ENCODE results near the gene DBR1. TPM values are rescaled to one million over a fixed set of nuclear protein-coding genes. Genes with fewer than 3 reads are reported as not detected.

The DBR1 gene
- polyA plus RNA-seq, 1 experiment: 6.0 TPM

DNA sequence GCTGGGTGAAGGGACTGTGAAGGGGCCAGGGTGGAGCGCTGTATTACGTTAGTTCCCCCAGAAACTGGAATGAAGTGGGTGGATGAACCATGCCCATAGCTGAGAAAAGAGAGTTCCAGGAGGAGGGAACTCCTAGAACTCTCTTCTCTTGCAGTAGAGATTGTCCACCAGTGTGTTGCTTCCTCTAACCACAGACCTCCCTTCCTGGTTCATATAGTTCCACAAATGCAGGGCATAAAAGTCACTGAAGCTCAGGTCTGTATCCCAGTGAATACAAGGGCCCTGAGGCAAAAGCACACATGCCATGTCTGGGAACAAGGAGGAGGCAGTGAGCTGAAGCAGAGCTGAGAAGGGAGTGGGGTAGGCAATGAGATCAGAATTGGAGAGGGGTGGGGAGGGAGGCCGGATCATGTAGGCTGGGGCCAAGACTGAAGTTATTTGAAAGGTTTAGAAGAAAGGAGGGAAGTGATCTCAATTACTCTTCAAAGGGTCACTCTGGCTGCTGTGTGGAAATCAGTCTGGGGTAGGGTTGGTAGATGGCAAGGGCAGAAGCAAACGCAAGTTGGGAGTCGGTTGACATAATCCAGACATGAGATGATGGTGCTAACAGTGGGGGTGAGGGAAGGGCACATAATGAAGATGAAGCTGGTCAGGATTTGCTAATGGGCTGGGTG is 49.0 kb downstream of the DBR1 start:
- Histone ChIP-seq H3K4me3 (ENCODE audit: low read depth, low read length) (no peak overlapping the region), H3K27me3 (ENCODE audit: control insufficient read depth, insufficient read depth, low read length) (no peaks in the 10 kb centered on the region), H3K36me3 (ENCODE audit: control insufficient read depth, insufficient read depth, low read length) (no peaks in the 10 kb centered on the region)
- DNase-seq (ENCODE audit: low read depth): no peak
- TF ChIP-seq, protein P1, sequence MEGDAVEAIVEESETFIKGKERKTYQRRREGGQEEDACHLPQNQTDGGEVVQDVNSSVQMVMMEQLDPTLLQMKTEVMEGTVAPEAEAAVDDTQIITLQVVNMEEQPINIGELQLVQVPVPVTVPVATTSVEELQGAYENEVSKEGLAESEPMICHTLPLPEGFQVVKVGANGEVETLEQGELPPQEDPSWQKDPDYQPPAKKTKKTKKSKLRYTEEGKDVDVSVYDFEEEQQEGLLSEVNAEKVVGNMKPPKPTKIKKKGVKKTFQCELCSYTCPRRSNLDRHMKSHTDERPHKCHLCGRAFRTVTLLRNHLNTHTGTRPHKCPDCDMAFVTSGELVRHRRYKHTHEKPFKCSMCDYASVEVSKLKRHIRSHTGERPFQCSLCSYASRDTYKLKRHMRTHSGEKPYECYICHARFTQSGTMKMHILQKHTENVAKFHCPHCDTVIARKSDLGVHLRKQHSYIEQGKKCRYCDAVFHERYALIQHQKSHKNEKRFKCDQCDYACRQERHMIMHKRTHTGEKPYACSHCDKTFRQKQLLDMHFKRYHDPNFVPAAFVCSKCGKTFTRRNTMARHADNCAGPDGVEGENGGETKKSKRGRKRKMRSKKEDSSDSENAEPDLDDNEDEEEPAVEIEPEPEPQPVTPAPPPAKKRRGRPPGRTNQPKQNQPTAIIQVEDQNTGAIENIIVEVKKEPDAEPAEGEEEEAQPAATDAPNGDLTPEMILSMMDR (IDR thresholded peaks at IDR 0.05; ENCODE audit: insufficient read depth, low read depth, low read length): no peak
- CTCF ChIA-PET: interaction anchor here (0.7 to 13.8 kb wide), 3 partner anchors 10 to 293 kb away, joined by 3 to 311 read pairs (median 7); partner anchors contain the start of gene DZIP1L
- POLR2A ChIA-PET: interaction anchor here (0.7 to 1.4 kb wide), 2 partner anchors 10 to 19 kb away, joined by 3 to 5 read pairs; partner anchors contain the start of gene DZIP1L

DNA sequence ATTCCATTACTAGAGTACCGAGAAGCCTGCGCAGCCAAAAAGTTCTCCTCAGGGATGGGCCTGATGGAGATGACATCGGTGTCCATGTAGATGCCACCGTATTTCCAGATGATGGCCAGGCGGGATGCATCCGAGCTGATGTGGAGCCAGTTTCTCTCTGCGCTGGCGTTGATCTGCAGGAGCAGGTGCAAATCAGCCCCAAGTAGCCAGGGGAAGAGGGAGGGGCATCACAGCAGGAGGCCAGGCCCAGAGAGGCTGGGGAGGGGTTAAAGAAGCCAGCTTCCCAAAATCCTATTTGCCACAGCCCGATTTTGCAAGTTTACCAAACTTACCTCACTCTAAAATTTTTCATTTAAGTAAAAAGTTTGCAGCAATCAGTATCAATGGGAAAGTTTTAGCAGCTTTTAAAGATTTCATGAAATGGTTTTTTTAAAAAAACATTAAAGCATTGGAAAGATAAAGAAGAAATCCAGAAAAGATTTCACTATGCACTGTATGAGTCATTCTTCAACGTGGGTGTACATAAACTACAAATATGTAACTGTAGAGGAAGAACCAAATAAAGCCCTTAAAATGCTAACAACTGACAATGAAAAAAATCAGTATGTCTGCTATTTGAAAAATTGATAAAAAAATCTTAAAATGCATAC is 49.9 kb downstream of the DBR1 start:
- no peaks in the 10 kb centered on the region for H3K27me3 ChIP-seq (ENCODE audit: control insufficient read depth, insufficient read depth, low read length)
- no peak for DNase-seq (ENCODE audit: low read depth)
- no peak overlapping the region for H3K4me3 ChIP-seq (ENCODE audit: low read depth, low read length)
- ChIA-PET CTCF (interaction anchor here (0.7 to 13.8 kb wide), 3 partner anchors 9 to 294 kb away, joined by 3 to 311 read pairs (median 7); partner anchors contain the start of gene DZIP1L), POLR2A (interaction anchor here (0.7 to 1.4 kb wide), 2 partner anchors 9 to 18 kb away, joined by 3 to 5 read pairs; partner anchors contain the start of gene DZIP1L)
- TF ChIP-seq, protein P1 (IDR thresholded peaks at IDR 0.05; ENCODE audit: insufficient read depth, low read depth, low read length): no peak
- H3K36me3 ChIP-seq (ENCODE audit: control insufficient read depth, insufficient read depth, low read length): no peaks in the 10 kb centered on the region

DNA sequence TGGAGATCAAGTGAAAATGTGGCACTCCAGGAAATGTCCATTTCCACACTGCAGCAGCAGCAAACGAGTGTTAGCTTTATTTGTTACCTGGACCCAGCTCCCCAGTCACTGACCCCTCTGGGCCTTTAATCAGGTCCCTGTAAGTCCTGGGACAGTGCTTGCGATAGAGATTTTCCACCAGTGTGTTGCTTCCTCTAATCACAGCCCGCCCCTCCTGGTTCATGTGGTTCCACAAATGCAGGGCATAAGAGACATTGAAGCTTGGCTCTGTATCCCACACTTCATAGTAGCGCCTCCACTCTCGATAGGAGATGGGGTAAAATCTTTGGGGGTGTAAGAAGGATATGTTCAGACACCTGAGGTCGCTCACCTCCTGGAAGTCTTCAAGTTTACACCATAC is 50.5 kb downstream of the DBR1 start:
- no peaks in the 10 kb centered on the region for H3K36me3 ChIP-seq (ENCODE audit: control insufficient read depth, insufficient read depth, low read length)
- CTCF ChIA-PET: interaction anchor here (1.8 to 13.8 kb wide), 2 partner anchors 8 to 58 kb away, joined by 7 to 311 read pairs; partner anchors contain the start of gene DZIP1L
- H3K4me3 ChIP-seq (ENCODE audit: low read depth, low read length): no peak overlapping the region
- DNase-seq (ENCODE audit: low read depth): no peak
- POLR2A ChIA-PET: no interaction called here
- TF ChIP-seq, protein P1 (IDR thresholded peaks at IDR 0.05; ENCODE audit: insufficient read depth, low read depth, low read length): no peak
- H3K27me3 ChIP-seq (ENCODE audit: control insufficient read depth, insufficient read depth, low read length): no peaks in the 10 kb centered on the region

DNA sequence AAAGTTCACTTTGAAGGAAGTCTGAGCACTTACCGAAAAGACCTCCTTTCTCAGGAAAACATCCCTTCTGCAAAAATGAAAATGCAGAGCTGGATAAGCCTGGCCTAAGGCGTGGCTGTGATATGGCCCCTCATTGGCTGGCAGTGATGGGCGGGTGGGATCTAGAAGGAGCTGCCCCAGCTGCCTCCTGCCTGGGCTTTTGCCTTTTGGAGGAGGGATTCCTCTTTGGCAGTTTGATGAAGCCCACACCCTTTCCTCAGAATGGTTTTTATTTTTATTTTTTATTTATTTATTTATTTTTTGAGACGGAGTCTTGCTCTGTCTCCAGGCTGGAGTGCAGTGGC is 55.3 kb downstream of the DBR1 start:
- DNase-seq (ENCODE audit: low read depth): no peak
- H3K4me3 ChIP-seq (ENCODE audit: low read depth, low read length): no peak overlapping the region
- POLR2A ChIA-PET: no interaction called here
- no peaks in the 10 kb centered on the region for H3K36me3 ChIP-seq (ENCODE audit: control insufficient read depth, insufficient read depth, low read length)
- TF ChIP-seq, protein P1 (IDR thresholded peaks at IDR 0.05; ENCODE audit: insufficient read depth, low read depth, low read length): no peak
- CTCF ChIA-PET: interaction anchor here (0.8 to 13.8 kb wide), 15 partner anchors 9 to 1009 kb away, joined by 3 to 311 read pairs (median 4); partner anchors contain the start of genes A4GNT, ARMC8 and DBR1
- H3K27me3 ChIP-seq (ENCODE audit: control insufficient read depth, insufficient read depth, low read length): no peaks in the 10 kb centered on the region
